ENCODE results near the gene QSOX2. TPM values are rescaled to one million over a fixed set of nuclear protein-coding genes. Genes with fewer than 3 reads are reported as not detected.

The QSOX2 gene
- total RNA-seq, 1 experiment from 2014 or later: 9.9 TPM

DNA sequence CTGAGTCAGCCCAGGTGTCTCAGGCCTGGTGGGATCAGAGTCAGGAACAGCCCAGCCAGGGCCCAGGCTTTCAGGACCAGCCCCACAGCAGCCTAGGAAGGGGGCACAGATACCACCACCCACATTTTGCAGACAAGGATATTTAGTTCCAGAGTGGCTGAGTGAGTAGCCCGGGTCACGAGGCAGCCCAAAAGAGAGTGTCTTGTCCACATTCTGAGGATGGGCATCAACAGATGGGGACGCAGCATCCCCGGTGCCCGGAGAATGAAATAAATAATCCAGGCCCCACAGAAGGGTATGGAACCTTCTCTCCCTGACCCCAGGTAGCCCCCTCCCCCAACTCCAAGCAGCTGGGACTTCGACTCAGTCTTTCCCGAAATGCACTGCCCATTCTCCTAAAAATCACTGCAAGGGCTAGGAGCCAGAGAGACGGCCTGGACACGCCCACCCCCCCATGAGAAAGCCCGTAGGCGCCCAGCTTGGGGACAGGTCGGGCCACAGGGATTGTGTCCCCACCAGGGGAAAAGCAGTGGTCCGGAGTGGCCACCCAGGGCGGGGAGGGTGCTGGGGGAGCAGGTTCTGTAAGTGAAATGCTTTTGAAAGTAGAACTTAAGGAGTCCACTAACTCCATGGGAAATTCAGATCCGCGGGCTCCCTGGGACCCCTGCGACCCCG is 47.5 kb downstream of the QSOX2 start:
- Histone ChIP-seq H3K4me3 (ENCODE audit: low read length) (no peak overlapping the region), H3K9me2 (replicated peaks; ENCODE audit: low read length) (no peaks in the 10 kb centered on the region), H3K9me3 (ENCODE audit: low read length) (no peaks in the 10 kb centered on the region), H3K27ac (ENCODE audit: low read length) (no peak overlapping the region), H3K4me1 (ENCODE audit: insufficient read depth, low read length) (no peaks in the 10 kb centered on the region), H3K79me2 (ENCODE audit: low read length) (no peaks in the 10 kb centered on the region), H3F3A (ENCODE audit: low read length, unreplicated experiment) (no peaks in the 10 kb centered on the region), H3K9ac (ENCODE audit: low read length) (no peak overlapping the region), H3K27me3 (ENCODE audit: low read length) (peaks cover 19% of the 10 kb centered on the region), H4K20me1 (ENCODE audit: low read length) (no peaks in the 10 kb centered on the region), H3K4me2 (ENCODE audit: low read length) (no peak overlapping the region), H2AFZ (ENCODE audit: low read length) (no peak overlapping the region), H3K36me3 (ENCODE audit: low read depth, low read length) (no peaks in the 10 kb centered on the region)
- intact Hi-C loops (cut with micrococcal nuclease): no loop called here
- CTCF ChIA-PET: no interaction called here
- POLR2A ChIA-PET (ENCODE audit: unreplicated experiment): no interaction called here
- DNase-seq: no peak
- no peak for TF ChIP-seq EZH2phosphoT487 (IDR thresholded peaks at IDR 0.05; ENCODE audit: borderline replicate concordance, low read length)
- TF ChIP-seq, protein P1, sequence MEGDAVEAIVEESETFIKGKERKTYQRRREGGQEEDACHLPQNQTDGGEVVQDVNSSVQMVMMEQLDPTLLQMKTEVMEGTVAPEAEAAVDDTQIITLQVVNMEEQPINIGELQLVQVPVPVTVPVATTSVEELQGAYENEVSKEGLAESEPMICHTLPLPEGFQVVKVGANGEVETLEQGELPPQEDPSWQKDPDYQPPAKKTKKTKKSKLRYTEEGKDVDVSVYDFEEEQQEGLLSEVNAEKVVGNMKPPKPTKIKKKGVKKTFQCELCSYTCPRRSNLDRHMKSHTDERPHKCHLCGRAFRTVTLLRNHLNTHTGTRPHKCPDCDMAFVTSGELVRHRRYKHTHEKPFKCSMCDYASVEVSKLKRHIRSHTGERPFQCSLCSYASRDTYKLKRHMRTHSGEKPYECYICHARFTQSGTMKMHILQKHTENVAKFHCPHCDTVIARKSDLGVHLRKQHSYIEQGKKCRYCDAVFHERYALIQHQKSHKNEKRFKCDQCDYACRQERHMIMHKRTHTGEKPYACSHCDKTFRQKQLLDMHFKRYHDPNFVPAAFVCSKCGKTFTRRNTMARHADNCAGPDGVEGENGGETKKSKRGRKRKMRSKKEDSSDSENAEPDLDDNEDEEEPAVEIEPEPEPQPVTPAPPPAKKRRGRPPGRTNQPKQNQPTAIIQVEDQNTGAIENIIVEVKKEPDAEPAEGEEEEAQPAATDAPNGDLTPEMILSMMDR (conservative IDR thresholded peaks at IDR 0.05; ENCODE audit: low read depth, low read length): no peak
- no peak for TF ChIP-seq EZH2 (IDR thresholded peaks at IDR 0.05; ENCODE audit: low read length, unreplicated experiment)
- BruUV-seq (replicated peaks): no TSS peak
- ATAC-seq: no peak

DNA sequence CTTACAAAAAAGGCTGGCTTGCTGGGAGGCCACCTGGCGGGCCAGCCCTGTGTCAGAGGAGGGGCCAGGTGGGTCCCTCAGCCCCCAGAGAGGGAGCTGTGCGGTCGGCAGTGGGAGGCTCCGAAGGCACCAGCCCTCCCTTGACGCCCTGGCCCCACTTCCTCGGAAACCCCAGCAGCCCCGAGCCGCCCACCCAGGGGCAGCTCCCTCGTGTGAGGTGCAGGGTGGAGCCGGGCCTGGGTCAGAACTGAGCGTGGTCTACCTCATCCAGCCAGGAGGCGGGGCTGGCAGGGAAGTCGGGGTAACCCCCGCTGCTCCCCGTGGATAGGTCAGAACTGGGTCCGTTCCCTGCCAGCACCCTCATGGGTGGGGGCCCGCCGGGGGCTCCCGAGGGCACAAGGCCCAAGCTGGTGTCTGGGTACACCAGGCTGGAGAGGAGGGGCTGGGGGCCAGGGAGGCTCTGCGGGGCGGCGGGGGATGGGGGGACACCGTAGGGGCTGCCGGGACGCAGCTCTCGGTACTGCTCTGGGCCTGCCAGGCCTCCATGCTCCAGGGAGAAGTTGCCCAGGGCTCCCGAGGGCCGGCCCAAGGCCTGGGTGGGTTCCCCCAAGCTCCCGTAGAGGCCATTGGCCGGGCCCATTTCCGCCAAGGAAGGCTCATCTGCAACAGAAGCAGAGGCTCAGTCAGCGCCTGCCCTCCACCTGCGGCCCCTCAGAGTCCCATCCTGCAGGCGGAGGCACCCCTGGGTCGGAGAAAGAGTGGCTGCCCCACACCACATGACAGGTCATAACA is 48.3 kb downstream of the QSOX2 start:
- H3K9ac ChIP-seq (ENCODE audit: low read length): no peak overlapping the region
- H3K36me3 ChIP-seq (ENCODE audit: low read depth, low read length): no peaks in the 10 kb centered on the region
- peaks cover 19% of the 10 kb centered on the region for H3K27me3 ChIP-seq (ENCODE audit: low read length)
- intact Hi-C loops (cut with micrococcal nuclease): no loop called here
- H4K20me1 ChIP-seq (ENCODE audit: low read length): no peaks in the 10 kb centered on the region
- BruUV-seq (replicated peaks): no TSS peak
- DNase-seq (no peak), ATAC-seq (no peak)
- no peak overlapping the region for H2AFZ ChIP-seq (ENCODE audit: low read length)
- H3F3A ChIP-seq (ENCODE audit: low read length, unreplicated experiment): no peaks in the 10 kb centered on the region
- peak overlapping the region; percentile 26; the same call in 1 of the 2 replicates for H3K4me2 ChIP-seq (ENCODE audit: low read length)
- CTCF ChIA-PET: no interaction called here
- H3K9me2 ChIP-seq (replicated peaks; ENCODE audit: low read length): no peaks in the 10 kb centered on the region
- H3K4me3 ChIP-seq (ENCODE audit: low read length): no peak overlapping the region
- POLR2A ChIA-PET (ENCODE audit: unreplicated experiment): no interaction called here
- H3K4me1 ChIP-seq (ENCODE audit: insufficient read depth, low read length): no peaks in the 10 kb centered on the region
- no peaks in the 10 kb centered on the region for H3K9me3 ChIP-seq (ENCODE audit: low read length)
- TF ChIP-seq EZH2 (IDR thresholded peaks at IDR 0.05; ENCODE audit: low read length, unreplicated experiment) (no peak), EZH2phosphoT487 (IDR thresholded peaks at IDR 0.05; ENCODE audit: borderline replicate concordance, low read length) (no peak)
- TF ChIP-seq, protein P1 (conservative IDR thresholded peaks at IDR 0.05; ENCODE audit: low read depth, low read length): no peak
- H3K79me2 ChIP-seq (ENCODE audit: low read length): no peaks in the 10 kb centered on the region
- no peak overlapping the region for H3K27ac ChIP-seq (ENCODE audit: low read length)

Measured in PC-3 (cell line).